SU-DHL-6 (cell line): Measurements from ENCODE around the gene CUX1.

ENCODE experiments used
- H2AFZ ChIP-seq: fragments of 200-600 bp; sonication (generic); 2 replicates; pipeline ENCODE4 v1.6.1; 2014; ENCODE audit warnings: low read depth, mild to moderate bottlenecking, moderate library complexity, mixed read lengths, antibody characterized with exemption, low read length; ENCODE audit not compliant: severe bottlenecking
- H3F3A ChIP-seq: fragments of 200-600 bp; shearing (Covaris generic); 2 replicates; pipeline ENCODE4 v1.6.0; 2016; ENCODE audit warnings: antibody characterized with exemption, mild to moderate bottlenecking; ENCODE audit not compliant: insufficient read depth
- H3K27ac ChIP-seq: fragments of 200-600 bp; sonication (generic); 2 replicates; pipeline ENCODE4 v1.5.1; 2016; ENCODE audit warnings: low read depth, mild to moderate bottlenecking, low read length, moderate library complexity, mixed read lengths
- H3K27me3 ChIP-seq: fragments of 200-600 bp; sonication (generic), shearing (Covaris generic); 2 replicates; pipeline ENCODE4 v1.6.0; 2014; ENCODE audit warnings: mild to moderate bottlenecking, low read length
- H3K36me3 ChIP-seq: fragments of 200-600 bp; sonication (generic); 2 replicates; pipeline ENCODE4 v1.6.1; 2014; ENCODE audit warnings: mild to moderate bottlenecking, low read length, mixed read lengths
- H3K4me2 ChIP-seq: fragments of 300-600, 200-600 bp; shearing (Covaris generic), sonication (generic); 2 replicates; pipeline ENCODE4 v1.6.0; 2014; ENCODE audit warnings: low read length, low read depth, mild to moderate bottlenecking; ENCODE audit not compliant: poor library complexity, severe bottlenecking
- H3K4me3 ChIP-seq: fragments of 200-600 bp; sonication (generic); 2 replicates; pipeline ENCODE4 v1.5.1; 2014; ENCODE audit warnings: antibody characterized with exemption, low read length, mild to moderate bottlenecking, mixed read lengths; ENCODE audit not compliant: insufficient read depth, poor library complexity, severe bottlenecking
- H3K79me2 ChIP-seq: fragments of 200-600 bp; sonication (generic); 2 replicates; pipeline ENCODE4 v1.6.1; 2014; ENCODE audit warnings: mild to moderate bottlenecking, low read length, moderate library complexity; ENCODE audit not compliant: insufficient read depth
- H3K9ac ChIP-seq: fragments of 200-600 bp; sonication (generic); 2 replicates; pipeline ENCODE4 v1.7.0; 2014; ENCODE audit warnings: mild to moderate bottlenecking, low read length
- H3K9me2 ChIP-seq: fragments of 200-600 bp; sonication (generic); replicated peaks from 2 replicates; pipeline ENCODE4 v1.6.1; 2014; ENCODE audit warnings: low read length; ENCODE audit not compliant: insufficient read depth
- H3K9me3 ChIP-seq: fragments of 200-600 bp; sonication (generic); 2 replicates; pipeline ENCODE4 v1.6.1; 2014; ENCODE audit warnings: low read length, mixed read lengths; ENCODE audit not compliant: insufficient read depth
- H4K20me1 ChIP-seq: fragments of 200-600 bp; sonication (generic); 2 replicates; pipeline ENCODE4 v1.6.1; 2014; ENCODE audit warnings: low read depth, mild to moderate bottlenecking, antibody characterized with exemption, low read length, moderate library complexity, mixed read lengths
- EZH2phosphoT487 ChIP-seq: fragments of 200-600 bp; sonication (generic), shearing (Covaris generic); conservative IDR thresholded peaks from 2 replicates; pipeline ENCODE4 v1.6.1; 2018; ENCODE audit warnings: mild to moderate bottlenecking, antibody characterized with exemption, low read length, moderate library complexity, mixed read lengths
- TF ChIP-seq, protein P1 (sequence below): fragments of 200-600 bp; sonication (generic); IDR thresholded peaks from one replicate; pipeline ENCODE4 v1.5.1; 2017; ENCODE audit warnings: antibody characterized with exemption, mild to moderate bottlenecking, low read length, moderate library complexity; ENCODE audit not compliant: insufficient read depth, poor library complexity, severe bottlenecking

Gene CUX1

DNA sequence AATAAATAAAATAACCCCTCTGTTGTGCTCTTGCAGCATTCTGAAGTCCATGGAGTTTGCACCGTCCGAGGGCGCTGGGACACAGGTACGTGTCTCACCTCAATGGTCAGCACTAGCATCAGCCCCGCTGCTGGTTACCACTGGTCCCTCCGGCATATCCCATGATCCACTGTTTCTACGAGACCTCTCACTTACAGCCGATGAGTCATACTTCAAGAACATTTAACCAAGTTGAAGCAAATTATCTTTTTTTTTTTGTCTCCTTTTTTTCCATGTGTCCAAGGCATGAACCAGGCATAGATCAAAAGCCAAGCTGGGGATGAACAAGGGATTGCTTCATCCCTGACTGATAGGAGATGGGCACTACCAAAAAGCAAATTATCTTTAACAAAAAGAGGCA is 376.4 kb downstream of the CUX1 start:
- TF ChIP-seq EZH2phosphoT487: no peak
- TF ChIP-seq, protein P1, sequence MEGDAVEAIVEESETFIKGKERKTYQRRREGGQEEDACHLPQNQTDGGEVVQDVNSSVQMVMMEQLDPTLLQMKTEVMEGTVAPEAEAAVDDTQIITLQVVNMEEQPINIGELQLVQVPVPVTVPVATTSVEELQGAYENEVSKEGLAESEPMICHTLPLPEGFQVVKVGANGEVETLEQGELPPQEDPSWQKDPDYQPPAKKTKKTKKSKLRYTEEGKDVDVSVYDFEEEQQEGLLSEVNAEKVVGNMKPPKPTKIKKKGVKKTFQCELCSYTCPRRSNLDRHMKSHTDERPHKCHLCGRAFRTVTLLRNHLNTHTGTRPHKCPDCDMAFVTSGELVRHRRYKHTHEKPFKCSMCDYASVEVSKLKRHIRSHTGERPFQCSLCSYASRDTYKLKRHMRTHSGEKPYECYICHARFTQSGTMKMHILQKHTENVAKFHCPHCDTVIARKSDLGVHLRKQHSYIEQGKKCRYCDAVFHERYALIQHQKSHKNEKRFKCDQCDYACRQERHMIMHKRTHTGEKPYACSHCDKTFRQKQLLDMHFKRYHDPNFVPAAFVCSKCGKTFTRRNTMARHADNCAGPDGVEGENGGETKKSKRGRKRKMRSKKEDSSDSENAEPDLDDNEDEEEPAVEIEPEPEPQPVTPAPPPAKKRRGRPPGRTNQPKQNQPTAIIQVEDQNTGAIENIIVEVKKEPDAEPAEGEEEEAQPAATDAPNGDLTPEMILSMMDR: no peak
- H3K9me2 ChIP-seq: no peaks in the 10 kb centered on the region
- H3K4me2 ChIP-seq: no peak overlapping the region
- H3K27ac ChIP-seq: no peak overlapping the region
- no peak overlapping the region for H3K9ac ChIP-seq
- no peaks in the 10 kb centered on the region for H3F3A ChIP-seq
- H3K36me3 ChIP-seq: peaks cover 26% of the 10 kb centered on the region; the same call in 1 of the 2 replicates
- H3K9me3 ChIP-seq: no peaks in the 10 kb centered on the region
- no peaks in the 10 kb centered on the region for H3K79me2 ChIP-seq
- no peak overlapping the region for H2AFZ ChIP-seq
- H4K20me1 ChIP-seq: no peaks in the 10 kb centered on the region
- H3K4me3 ChIP-seq: no peak overlapping the region
- no peaks in the 10 kb centered on the region for H3K27me3 ChIP-seq

DNA sequence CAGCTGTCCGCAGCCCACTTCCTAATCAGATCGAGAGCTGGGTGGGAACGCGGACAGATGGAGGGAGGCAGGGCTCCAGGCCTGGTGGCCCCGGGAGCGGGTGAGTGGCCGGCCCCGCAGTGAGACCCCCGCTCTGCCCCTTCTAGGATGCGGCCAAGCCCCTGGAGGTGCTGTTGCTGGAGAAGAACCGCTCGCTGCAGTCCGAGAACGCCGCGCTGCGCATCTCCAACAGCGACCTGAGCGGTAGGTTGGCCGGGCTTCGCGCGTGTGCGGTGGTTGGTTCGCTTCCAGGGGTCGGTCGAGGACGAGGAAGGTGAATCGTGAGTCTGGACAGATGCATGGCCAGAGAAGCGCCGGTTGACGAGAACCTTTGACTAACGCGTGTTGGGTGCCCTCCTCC is 377.9 kb downstream of the CUX1 start:
- H3K27me3 ChIP-seq: no peaks in the 10 kb centered on the region
- peaks cover 4% of the 10 kb centered on the region; the same call in 1 of the 2 replicates for H3K79me2 ChIP-seq
- no peak overlapping the region for H3K4me3 ChIP-seq
- TF ChIP-seq, protein P1: no peak
- H3K9ac ChIP-seq: no peak overlapping the region
- no peaks in the 10 kb centered on the region for H3K9me2 ChIP-seq
- no peaks in the 10 kb centered on the region for H3F3A ChIP-seq
- 0 out of 2 replicates have a peak, but pooled peaks cover 3% of the 10 kb centered on the region for H4K20me1 ChIP-seq
- no peak overlapping the region for H3K27ac ChIP-seq
- no peak overlapping the region for H2AFZ ChIP-seq
- H3K4me2 ChIP-seq: no peak overlapping the region
- H3K9me3 ChIP-seq: no peaks in the 10 kb centered on the region
- peaks cover 36% of the 10 kb centered on the region for H3K36me3 ChIP-seq

DNA sequence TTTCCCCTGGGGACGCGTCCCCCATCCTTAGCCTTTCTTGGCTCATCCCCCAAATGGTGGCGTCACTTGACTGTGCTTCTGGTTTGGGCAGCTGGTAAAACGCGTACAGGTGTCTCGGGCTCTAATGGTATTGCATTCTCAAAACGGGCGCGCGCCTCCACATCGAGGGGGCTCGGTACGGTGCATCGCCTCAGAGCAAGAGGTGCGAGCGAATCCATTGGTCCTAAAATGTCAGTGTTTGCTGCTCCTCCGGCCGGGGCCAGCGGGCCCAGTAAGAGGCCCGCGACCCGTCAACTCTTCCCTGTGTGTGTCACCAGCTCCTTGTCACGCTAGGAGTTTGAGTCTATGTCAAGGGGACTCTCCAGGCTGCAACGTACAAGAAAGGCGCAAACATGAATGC is 378.6 kb downstream of the CUX1 start:
- Histone ChIP-seq H3K4me3 (no peak overlapping the region), H3F3A (no peaks in the 10 kb centered on the region), H3K9ac (no peak overlapping the region), H3K79me2 (peaks cover 4% of the 10 kb centered on the region; the same call in 1 of the 2 replicates), H3K27ac (no peak overlapping the region), H3K9me2 (no peaks in the 10 kb centered on the region), H3K27me3 (no peaks in the 10 kb centered on the region), H2AFZ (no peak overlapping the region), H3K9me3 (no peaks in the 10 kb centered on the region), H4K20me1 (0 out of 2 replicates have a peak, but pooled peaks cover 3% of the 10 kb centered on the region), H3K36me3 (peaks cover 36% of the 10 kb centered on the region), H3K4me2 (no peak overlapping the region)
- no peak for TF ChIP-seq EZH2phosphoT487
- TF ChIP-seq, protein P1: no peak
